ENCODE results near the gene PTPRJ. TPM values are rescaled to one million over a fixed set of nuclear protein-coding genes. Genes with fewer than 3 reads are reported as not detected.
"Not testable (repeated sequence)": the region's sequence is repeated elsewhere in the genome, so short reads cannot be mapped to it uniquely, and the experiment has no call there.

PTPRJ gene
- total and polyA plus RNA-seq, 2 of the 13 experiments (the other 11 are each of a cell fraction or from before 2014, with no cell fraction given) = 1.0 to 1.2 TPM

DNA sequence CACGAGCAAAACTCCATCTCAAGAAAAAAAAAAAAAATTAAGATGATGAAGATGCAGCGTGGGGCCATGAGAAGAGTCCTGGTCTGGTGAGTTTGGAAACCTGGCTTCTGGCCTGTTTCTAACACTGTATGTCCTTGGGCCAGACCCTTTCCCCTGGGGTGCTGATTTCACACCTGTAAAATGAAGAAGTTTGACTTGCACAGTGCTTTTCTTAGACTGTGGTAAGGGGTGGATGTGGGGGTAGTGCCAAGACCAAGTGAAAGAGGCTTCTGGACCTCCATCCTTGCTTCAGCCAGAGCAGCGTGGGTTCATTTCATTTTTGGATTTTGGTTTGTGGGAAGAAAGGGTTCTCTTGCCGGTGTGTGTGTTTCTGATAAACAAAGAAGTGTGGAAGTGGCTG is 42.1 kb downstream of the PTPRJ start:
- Histone ChIP-seq H3K27me3 (ENCODE audit: control insufficient read depth in 1 of 2, insufficient read depth in 2 of 2, low read length in 2 of 2) (no peaks in the 10 kb centered on the region), H2AFZ (ENCODE audit: low read length) (no peak overlapping the region), H3K27ac (ENCODE audit: extremely low read length, insufficient read depth, low read length) (no peak overlapping the region), H3K79me2 (ENCODE audit: insufficient read depth, low read length) (no peaks in the 10 kb centered on the region), H3K4me2 (ENCODE audit: low read depth, low read length) (no peak overlapping the region), H4K20me1 (ENCODE audit: insufficient read depth, low read length) (no peaks in the 10 kb centered on the region), H3K4me3 (replicated peaks in 1 of 3; ENCODE audit: insufficient read depth in 1 of 3, low read depth in 2 of 3, low read length in 3 of 3) (no peak overlapping the region), H3K9me3 (ENCODE audit: low read length) (no peaks in the 10 kb centered on the region), H3K36me3 (replicated peaks in 1 of 2; ENCODE audit: control insufficient read depth in 1 of 2, insufficient read depth in 2 of 2, low read length in 2 of 2) (no peaks in the 10 kb centered on the region), H3K4me1 (ENCODE audit: insufficient read depth, low read length) (no peaks in the 10 kb centered on the region), H3K9ac (ENCODE audit: insufficient read depth, low read depth, low read length) (no peak overlapping the region)
- TF ChIP-seq, protein P1, sequence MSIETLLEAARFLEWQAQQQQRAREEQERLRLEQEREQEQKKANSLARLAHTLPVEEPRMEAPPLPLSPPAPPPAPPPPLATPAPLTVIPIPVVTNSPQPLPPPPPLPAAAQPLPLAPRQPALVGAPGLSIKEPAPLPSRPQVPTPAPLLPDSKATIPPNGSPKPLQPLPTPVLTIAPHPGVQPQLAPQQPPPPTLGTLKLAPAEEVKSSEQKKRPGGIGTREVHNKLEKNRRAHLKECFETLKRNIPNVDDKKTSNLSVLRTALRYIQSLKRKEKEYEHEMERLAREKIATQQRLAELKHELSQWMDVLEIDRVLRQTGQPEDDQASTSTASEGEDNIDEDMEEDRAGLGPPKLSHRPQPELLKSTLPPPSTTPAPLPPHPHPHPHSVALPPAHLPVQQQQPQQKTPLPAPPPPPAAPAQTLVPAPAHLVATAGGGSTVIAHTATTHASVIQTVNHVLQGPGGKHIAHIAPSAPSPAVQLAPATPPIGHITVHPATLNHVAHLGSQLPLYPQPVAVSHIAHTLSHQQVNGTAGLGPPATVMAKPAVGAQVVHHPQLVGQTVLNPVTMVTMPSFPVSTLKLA (IDR thresholded peaks at IDR 0.05) = no peak
- no peak for TF ChIP-seq RELA (CRISPR knock-in tag; IDR thresholded peaks at IDR 0.05)
- TF ChIP-seq ZNF629 (CRISPR knock-in tag; conservative IDR thresholded peaks at IDR 0.05) = no peak
- no peak for TF ChIP-seq ELF1 (CRISPR knock-in tag; IDR thresholded peaks at IDR 0.05)
- no peak for TF ChIP-seq NCOA2 (CRISPR knock-in tag; IDR thresholded peaks at IDR 0.05)
- TF ChIP-seq EZH2 (conservative IDR thresholded peaks at IDR 0.05; ENCODE audit: low read depth, low read length) = no peak
- TF ChIP-seq, protein P2, sequence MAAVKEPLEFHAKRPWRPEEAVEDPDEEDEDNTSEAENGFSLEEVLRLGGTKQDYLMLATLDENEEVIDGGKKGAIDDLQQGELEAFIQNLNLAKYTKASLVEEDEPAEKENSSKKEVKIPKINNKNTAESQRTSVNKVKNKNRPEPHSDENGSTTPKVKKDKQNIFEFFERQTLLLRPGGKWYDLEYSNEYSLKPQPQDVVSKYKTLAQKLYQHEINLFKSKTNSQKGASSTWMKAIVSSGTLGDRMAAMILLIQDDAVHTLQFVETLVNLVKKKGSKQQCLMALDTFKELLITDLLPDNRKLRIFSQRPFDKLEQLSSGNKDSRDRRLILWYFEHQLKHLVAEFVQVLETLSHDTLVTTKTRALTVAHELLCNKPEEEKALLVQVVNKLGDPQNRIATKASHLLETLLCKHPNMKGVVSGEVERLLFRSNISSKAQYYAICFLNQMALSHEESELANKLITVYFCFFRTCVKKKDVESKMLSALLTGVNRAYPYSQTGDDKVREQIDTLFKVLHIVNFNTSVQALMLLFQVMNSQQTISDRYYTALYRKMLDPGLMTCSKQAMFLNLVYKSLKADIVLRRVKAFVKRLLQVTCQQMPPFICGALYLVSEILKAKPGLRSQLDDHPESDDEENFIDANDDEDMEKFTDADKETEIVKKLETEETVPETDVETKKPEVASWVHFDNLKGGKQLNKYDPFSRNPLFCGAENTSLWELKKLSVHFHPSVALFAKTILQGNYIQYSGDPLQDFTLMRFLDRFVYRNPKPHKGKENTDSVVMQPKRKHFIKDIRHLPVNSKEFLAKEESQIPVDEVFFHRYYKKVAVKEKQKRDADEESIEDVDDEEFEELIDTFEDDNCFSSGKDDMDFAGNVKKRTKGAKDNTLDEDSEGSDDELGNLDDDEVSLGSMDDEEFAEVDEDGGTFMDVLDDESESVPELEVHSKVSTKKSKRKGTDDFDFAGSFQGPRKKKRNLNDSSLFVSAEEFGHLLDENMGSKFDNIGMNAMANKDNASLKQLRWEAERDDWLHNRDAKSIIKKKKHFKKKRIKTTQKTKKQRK (IDR thresholded peaks at IDR 0.05; ENCODE audit: low read length) = no peak
- no peak for TF ChIP-seq ZSCAN25 (CRISPR knock-in tag; IDR thresholded peaks at IDR 0.05)
- TF ChIP-seq, protein P3, sequence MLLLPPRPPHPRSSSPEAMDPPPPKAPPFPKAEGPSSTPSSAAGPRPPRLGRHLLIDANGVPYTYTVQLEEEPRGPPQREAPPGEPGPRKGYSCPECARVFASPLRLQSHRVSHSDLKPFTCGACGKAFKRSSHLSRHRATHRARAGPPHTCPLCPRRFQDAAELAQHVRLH (CRISPR knock-in tag; IDR thresholded peaks at IDR 0.05; ENCODE audit: borderline replicate concordance, low read depth) = no peak
- TF ChIP-seq ZNF207 (IDR thresholded peaks at IDR 0.05; ENCODE audit: borderline replicate concordance) = no peak
- no peak for TF ChIP-seq ZNF569 (CRISPR knock-in tag; IDR thresholded peaks at IDR 0.05; ENCODE audit: borderline replicate concordance)
- WGBS (ENCODE audit: low lambda C conversion rate) = 81% methylated on average over 4 of the region's 4 CpGs
- ATAC-seq (no peak), FAIRE-seq (no peak), DNase-seq (ENCODE audit: low spot score) (no peak)
- POLR2A ChIA-PET = no interaction called here
- CTCF ChIA-PET (ENCODE audit: low intra/inter-chr PET ratio, low total read pairs) = no interaction called here
- no TSS peak for BruUV-seq (replicated peaks)
- in situ Hi-C loops (cut with HindIII; ENCODE audit: extremely low pct_ligation_motif_present, low pct_unique_long_range_greater_than_20kb) = no loop called here
- intact Hi-C loops (cut with micrococcal nuclease; ENCODE audit: unreplicated experiment) = no loop called here

DNA sequence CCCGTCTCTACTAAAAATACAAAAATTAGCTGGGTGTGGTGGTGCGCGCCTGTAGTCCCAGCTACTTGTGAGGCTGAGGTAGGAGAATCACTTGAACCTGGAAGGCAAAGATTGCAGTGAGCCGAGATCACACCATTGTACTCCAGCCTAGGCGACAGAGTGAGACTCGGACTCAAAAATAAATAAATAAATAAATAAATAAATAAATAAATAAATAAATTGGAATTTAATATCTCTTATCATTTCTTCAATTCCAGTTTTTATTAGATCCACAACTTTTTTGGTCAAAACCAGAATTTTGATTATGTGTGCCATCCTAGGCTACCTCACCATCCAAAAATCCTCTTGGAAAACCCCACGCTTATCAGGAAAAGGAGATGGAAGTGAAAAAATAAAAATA is 43.2 kb downstream of the PTPRJ start:
- intact Hi-C loops (cut with micrococcal nuclease; ENCODE audit: unreplicated experiment); H3K4me2 ChIP-seq (ENCODE audit: low read depth, low read length); H3K9me3 ChIP-seq (ENCODE audit: low read length); H3K27ac ChIP-seq (ENCODE audit: extremely low read length, insufficient read depth, low read length); BruUV-seq (replicated peaks); CTCF ChIA-PET (ENCODE audit: low intra/inter-chr PET ratio, low total read pairs); H2AFZ ChIP-seq (ENCODE audit: low read length); H3K9ac ChIP-seq (ENCODE audit: insufficient read depth, low read depth, low read length); H3K36me3 ChIP-seq (replicated peaks in 1 of 2; ENCODE audit: control insufficient read depth in 1 of 2, insufficient read depth in 2 of 2, low read length in 2 of 2); H3K4me1 ChIP-seq (ENCODE audit: insufficient read depth, low read length); H3K4me3 ChIP-seq (replicated peaks in 1 of 3; ENCODE audit: insufficient read depth in 1 of 3, low read depth in 2 of 3, low read length in 3 of 3); H4K20me1 ChIP-seq (ENCODE audit: insufficient read depth, low read length); ATAC-seq; DNase-seq (ENCODE audit: low spot score); FAIRE-seq; H3K27me3 ChIP-seq (ENCODE audit: control insufficient read depth in 1 of 2, insufficient read depth in 2 of 2, low read length in 2 of 2); H3K79me2 ChIP-seq (ENCODE audit: insufficient read depth, low read length); POLR2A ChIA-PET; in situ Hi-C loops (cut with HindIII; ENCODE audit: extremely low pct_ligation_motif_present, low pct_unique_long_range_greater_than_20kb): not testable (repeated sequence)
- 95% methylated on average over 7 of the region's 7 CpGs for WGBS (ENCODE audit: low lambda C conversion rate)
